HG03175 (cell line): ENCODE data around the gene PHF12.
"Not testable (repeated sequence)": the region's sequence is repeated elsewhere in the genome, so short reads cannot be mapped to it uniquely, and the experiment has no call there.

ENCODE experiments used
- ATAC-seq: cut with Tn5 transposase; IDR thresholded peaks from one replicate; pipeline ENCODE4 v1.9.1; 2021; ENCODE audit warnings: mild to moderate bottlenecking, moderate library complexity; ENCODE audit not compliant: unreplicated experiment

The PHF12 gene

GRCh38 chr17:28935744-28936460 lies 15.4 kb downstream of the PHF12 start:
- ATAC-seq = no peak

GRCh38 chr17:28934508-28934907 lies 16.8 kb downstream of the PHF12 start:
- ATAC-seq = not testable (repeated sequence)

- ATAC-seq = no peak
These were observed 21.5 kb downstream of the PHF12 start for GRCh38 chr17:28929787-28930186.

GRCh38 chr17:28928061-28928460 lies 23.3 kb downstream of the PHF12 start:
- no peak for ATAC-seq

GRCh38 chr17:28926786-28927185 lies 24.5 kb downstream of the PHF12 start:
- no peak for ATAC-seq

GRCh38 chr17:28926366-28926765 lies 25.0 kb downstream of the PHF12 start:
- ATAC-seq = no peak

- ATAC-seq = no peak
These were observed 25.4 kb downstream of the PHF12 start for GRCh38 chr17:28925912-28926365.

- ATAC-seq = no peak
These were observed 31.1 kb downstream of the PHF12 start for GRCh38 chr17:28920201-28920600.

GRCh38 chr17:28918295-28918694 lies 33.0 kb downstream of the PHF12 start:
- no peak for ATAC-seq

- no peak for ATAC-seq
These were observed 33.9 kb downstream of the PHF12 start for GRCh38 chr17:28917465-28917864.

GRCh38 chr17:28917029-28917428 lies 34.3 kb downstream of the PHF12 start:
- ATAC-seq = no peak

- ATAC-seq = no peak
These were observed 34.9 kb downstream of the PHF12 start for GRCh38 chr17:28916302-28916934.

- no peak for ATAC-seq
These were observed 38.4 kb downstream of the PHF12 start for GRCh38 chr17:28912938-28913333.

GRCh38 chr17:28912281-28912937 lies 38.9 kb downstream of the PHF12 start:
- ATAC-seq = no peak

- ATAC-seq = no peak
These were observed 39.8 kb downstream of the PHF12 start for GRCh38 chr17:28911411-28912045.

- ATAC-seq = no peak
These were observed 40.8 kb downstream of the PHF12 start for GRCh38 chr17:28910534-28910933.

GRCh38 chr17:28908640-28909167 lies 42.6 kb downstream of the PHF12 start:
- no peak for ATAC-seq

GRCh38 chr17:28907709-28908475 lies 43.4 kb downstream of the PHF12 start:
- ATAC-seq = no peak

GRCh38 chr17:28906706-28907438 lies 44.4 kb downstream of the PHF12 start:
- no peak for ATAC-seq

GRCh38 chr17:28906276-28906675 lies 45.0 kb downstream of the PHF12 start:
- ATAC-seq = no peak
